SU-DHL-6 (cell line): Measurements from ENCODE around the gene PLCB1.

Experiments
- H2AFZ ChIP-seq: fragments of 200-600 bp; sonication (generic); 2 replicates; pipeline ENCODE4 v1.6.1; 2014; ENCODE audit warnings: low read depth, mild to moderate bottlenecking, moderate library complexity, mixed read lengths, antibody characterized with exemption, low read length; ENCODE audit not compliant: severe bottlenecking
- H3F3A ChIP-seq: fragments of 200-600 bp; shearing (Covaris generic); 2 replicates; pipeline ENCODE4 v1.6.0; 2016; ENCODE audit warnings: antibody characterized with exemption, mild to moderate bottlenecking; ENCODE audit not compliant: insufficient read depth
- H3K27ac ChIP-seq: fragments of 200-600 bp; sonication (generic); 2 replicates; pipeline ENCODE4 v1.5.1; 2016; ENCODE audit warnings: low read depth, mild to moderate bottlenecking, low read length, moderate library complexity, mixed read lengths
- H3K27me3 ChIP-seq: fragments of 200-600 bp; sonication (generic), shearing (Covaris generic); 2 replicates; pipeline ENCODE4 v1.6.0; 2014; ENCODE audit warnings: mild to moderate bottlenecking, low read length
- H3K36me3 ChIP-seq: fragments of 200-600 bp; sonication (generic); 2 replicates; pipeline ENCODE4 v1.6.1; 2014; ENCODE audit warnings: mild to moderate bottlenecking, low read length, mixed read lengths
- H3K4me2 ChIP-seq: fragments of 300-600, 200-600 bp; shearing (Covaris generic), sonication (generic); 2 replicates; pipeline ENCODE4 v1.6.0; 2014; ENCODE audit warnings: low read length, low read depth, mild to moderate bottlenecking; ENCODE audit not compliant: poor library complexity, severe bottlenecking
- H3K4me3 ChIP-seq: fragments of 200-600 bp; sonication (generic); 2 replicates; pipeline ENCODE4 v1.5.1; 2014; ENCODE audit warnings: antibody characterized with exemption, low read length, mild to moderate bottlenecking, mixed read lengths; ENCODE audit not compliant: insufficient read depth, poor library complexity, severe bottlenecking
- H3K79me2 ChIP-seq: fragments of 200-600 bp; sonication (generic); 2 replicates; pipeline ENCODE4 v1.6.1; 2014; ENCODE audit warnings: mild to moderate bottlenecking, low read length, moderate library complexity; ENCODE audit not compliant: insufficient read depth
- H3K9ac ChIP-seq: fragments of 200-600 bp; sonication (generic); 2 replicates; pipeline ENCODE4 v1.7.0; 2014; ENCODE audit warnings: mild to moderate bottlenecking, low read length
- H3K9me2 ChIP-seq: fragments of 200-600 bp; sonication (generic); replicated peaks from 2 replicates; pipeline ENCODE4 v1.6.1; 2014; ENCODE audit warnings: low read length; ENCODE audit not compliant: insufficient read depth
- H3K9me3 ChIP-seq: fragments of 200-600 bp; sonication (generic); 2 replicates; pipeline ENCODE4 v1.6.1; 2014; ENCODE audit warnings: low read length, mixed read lengths; ENCODE audit not compliant: insufficient read depth
- H4K20me1 ChIP-seq: fragments of 200-600 bp; sonication (generic); 2 replicates; pipeline ENCODE4 v1.6.1; 2014; ENCODE audit warnings: low read depth, mild to moderate bottlenecking, antibody characterized with exemption, low read length, moderate library complexity, mixed read lengths
- CTCF ChIP-seq: fragments of 200-600 bp; sonication (generic); IDR thresholded peaks from one replicate; pipeline ENCODE4 v1.5.1; 2017; ENCODE audit warnings: antibody characterized with exemption, mild to moderate bottlenecking, low read length, moderate library complexity; ENCODE audit not compliant: insufficient read depth, poor library complexity, severe bottlenecking
- EZH2phosphoT487 ChIP-seq: fragments of 200-600 bp; sonication (generic), shearing (Covaris generic); conservative IDR thresholded peaks from 2 replicates; pipeline ENCODE4 v1.6.1; 2018; ENCODE audit warnings: mild to moderate bottlenecking, antibody characterized with exemption, low read length, moderate library complexity, mixed read lengths

PLCB1 gene

GRCh38 chr20:8671370-8671961 is 539.4 kb downstream of the PLCB1 start:
- Histone ChIP-seq H3K9ac (no peak overlapping the region), H3F3A (no peaks in the 10 kb centered on the region), H3K9me2 (no peaks in the 10 kb centered on the region), H2AFZ (no peak overlapping the region), H3K79me2 (no peaks in the 10 kb centered on the region), H3K4me2 (no peak overlapping the region), H3K36me3 (no peaks in the 10 kb centered on the region), H4K20me1 (no peaks in the 10 kb centered on the region), H3K27me3 (no peaks in the 10 kb centered on the region), H3K9me3 (no peaks in the 10 kb centered on the region), H3K27ac (no peak overlapping the region), H3K4me3 (no peak overlapping the region)
- TF ChIP-seq EZH2phosphoT487 = no peak

DNA sequence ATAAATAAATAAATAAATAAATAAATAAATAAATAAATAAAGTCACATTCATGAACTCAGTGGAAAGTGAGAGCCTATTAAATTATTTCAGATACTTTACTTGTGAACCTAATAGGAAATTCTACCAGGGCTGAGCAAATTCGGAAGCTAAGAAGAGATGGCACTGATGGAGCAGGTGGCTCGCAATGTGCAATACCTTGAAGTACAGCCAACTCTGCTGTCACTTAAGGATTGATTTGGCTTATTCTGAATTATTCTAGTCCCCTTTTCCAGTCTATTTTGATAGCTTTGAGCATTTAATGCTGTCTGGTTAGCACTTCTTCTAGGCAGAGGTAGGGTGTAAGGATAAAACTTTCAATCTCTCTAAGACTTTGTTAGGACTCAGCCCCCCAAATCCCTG is 541.0 kb downstream of the PLCB1 start:
- H3K79me2 ChIP-seq = no peaks in the 10 kb centered on the region
- no peaks in the 10 kb centered on the region for H4K20me1 ChIP-seq
- H3K9ac ChIP-seq = no peak overlapping the region
- H3K27me3 ChIP-seq = no peaks in the 10 kb centered on the region
- no peaks in the 10 kb centered on the region for H3K36me3 ChIP-seq
- H3K9me2 ChIP-seq = no peaks in the 10 kb centered on the region
- no peak overlapping the region for H3K4me2 ChIP-seq
- H3K9me3 ChIP-seq = no peaks in the 10 kb centered on the region
- no peak overlapping the region for H3K27ac ChIP-seq
- no peak overlapping the region for H2AFZ ChIP-seq
- H3F3A ChIP-seq = no peaks in the 10 kb centered on the region
- TF ChIP-seq CTCF = no peak
- TF ChIP-seq EZH2phosphoT487 = no peak
- no peak overlapping the region for H3K4me3 ChIP-seq

DNA sequence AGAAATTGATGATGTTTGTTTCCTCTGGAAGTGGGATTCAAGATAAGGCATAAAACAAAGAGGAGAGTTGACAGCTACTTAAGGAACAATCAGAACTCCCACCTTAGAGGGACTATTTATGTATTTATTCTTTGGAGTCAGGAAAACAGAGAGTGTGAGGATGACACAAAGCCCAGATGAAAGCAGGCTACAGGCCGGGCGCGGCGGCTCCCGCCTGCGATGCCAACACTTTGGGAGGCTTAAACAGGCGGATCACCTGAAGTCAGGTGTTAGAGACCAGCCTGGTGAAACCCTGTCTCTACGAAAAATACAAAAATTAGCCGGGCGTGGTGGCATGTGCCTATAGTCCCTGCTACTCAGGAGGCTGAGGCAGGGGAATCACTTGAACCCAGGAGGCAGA is 543.8 kb downstream of the PLCB1 start:
- no peak overlapping the region for H3K27ac ChIP-seq
- H3K79me2 ChIP-seq = no peaks in the 10 kb centered on the region
- no peak overlapping the region for H3K9ac ChIP-seq
- no peaks in the 10 kb centered on the region for H3K27me3 ChIP-seq
- no peak overlapping the region for H3K4me3 ChIP-seq
- H3K9me2 ChIP-seq = no peaks in the 10 kb centered on the region
- H3K9me3 ChIP-seq = no peaks in the 10 kb centered on the region
- H4K20me1 ChIP-seq = no peaks in the 10 kb centered on the region
- no peak overlapping the region for H3K4me2 ChIP-seq
- no peak for TF ChIP-seq CTCF
- no peak for TF ChIP-seq EZH2phosphoT487
- H3F3A ChIP-seq = no peaks in the 10 kb centered on the region
- H2AFZ ChIP-seq = no peak overlapping the region
- H3K36me3 ChIP-seq = no peaks in the 10 kb centered on the region

DNA sequence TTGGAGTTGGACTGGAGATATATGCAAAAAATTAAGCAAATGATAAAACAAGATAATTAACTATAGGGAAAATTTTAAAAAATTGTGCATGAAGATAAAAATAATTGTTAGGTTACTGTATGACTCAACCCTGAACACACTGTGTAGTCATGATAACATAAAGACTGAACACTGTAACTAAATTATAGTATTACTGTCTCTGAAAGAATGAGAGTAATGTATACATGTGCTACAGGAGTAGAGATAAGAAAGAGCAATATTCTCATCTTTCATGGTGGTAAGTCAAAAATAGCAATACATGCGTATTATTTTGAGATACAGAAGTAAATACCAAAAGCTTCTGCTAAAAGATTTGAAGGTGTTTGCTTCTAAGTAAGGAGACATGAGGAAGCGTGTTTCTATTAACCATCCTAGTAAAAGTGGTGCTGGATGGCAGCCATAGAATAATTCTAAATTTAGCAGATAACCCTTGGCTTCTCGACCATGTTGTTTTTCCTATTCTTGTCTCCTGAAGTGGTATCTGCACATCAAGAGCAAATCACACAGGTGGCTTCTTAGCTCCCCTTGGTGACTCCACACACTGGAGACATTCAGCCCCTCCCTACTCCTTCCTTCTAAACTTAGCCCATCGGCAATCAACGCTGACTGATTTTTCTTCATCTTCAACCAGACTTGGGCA is 546.2 kb downstream of the PLCB1 start:
- Histone ChIP-seq H3K9me2 (no peaks in the 10 kb centered on the region), H3K79me2 (no peaks in the 10 kb centered on the region), H3K4me2 (no peak overlapping the region), H3K36me3 (no peaks in the 10 kb centered on the region), H3K9me3 (no peaks in the 10 kb centered on the region), H3K27ac (no peak overlapping the region), H3F3A (no peaks in the 10 kb centered on the region), H3K9ac (no peak overlapping the region), H3K4me3 (no peak overlapping the region), H4K20me1 (no peaks in the 10 kb centered on the region), H3K27me3 (no peaks in the 10 kb centered on the region), H2AFZ (no peak overlapping the region)
- TF ChIP-seq EZH2phosphoT487 (no peak), CTCF (no peak)
